Left ventricle myocardium inferior (tissue), 1 donor: ENCODE data around the gene SLX9. TPM values are rescaled to one million over a fixed set of nuclear protein-coding genes. Genes with fewer than 3 reads are reported as not detected.
A peak's percentile ranks its signal among the peaks of the same experiment; 100 is the strongest.

Source experiments
- DNase-seq: peaks from one replicate; pipeline ENCODE4 v3.0.0-alpha.2; 2020
- H3K27ac ChIP-seq: fragments of 200-600 bp; replicated peaks from 2 replicates; pipeline ENCODE4 v1.8.0; 2021
- H3K27me3 ChIP-seq: fragments of 200-600 bp; 2 replicates; pipeline ENCODE4 v1.8.0; 2021; ENCODE audit warnings: low read depth
- H3K36me3 ChIP-seq: fragments of 200-600 bp; 2 replicates; pipeline ENCODE4 v1.8.0; 2021
- H3K4me1 ChIP-seq: fragments of 200-600 bp; 2 replicates; pipeline ENCODE4 v1.8.0; 2021
- H3K4me3 ChIP-seq: fragments of 200-600 bp; 2 replicates; pipeline ENCODE4 v1.8.0; 2021; ENCODE audit warnings: mild to moderate bottlenecking, moderate library complexity
- H3K9me3 ChIP-seq: fragments of 200-600 bp; replicated peaks from 2 replicates; pipeline ENCODE4 v1.8.0; 2021
- intact Hi-C: fragments of 100-400 bp; cut with micrococcal nuclease; formaldehyde crosslinking; loops from one replicate; pipeline ENCODE4 v1.11.0; 2022
- total RNA-seq: library from RNA; stranded (reverse); fragmentation: NEBNext Ultra II Directional; extraction: Animal tissue kit (Norgen Biotek cat#: 25700); gene quantifications from one replicate; pipeline ENCODE4 v1.2.1, GENCODE V29; 2021
- TF ChIP-seq, protein P1 (sequence below): fragments of 200-600 bp; IDR thresholded peaks from 2 replicates; pipeline ENCODE4 v1.8.0; 2021; ENCODE audit warnings: antibody characterized with exemption, mild to moderate bottlenecking, borderline replicate concordance
- donor health status: DM: no; HTN: yes; CAD: no; lungs with severe emphysema.

The SLX9 gene
- total RNA-seq, 1 donor from 2014 or later = 70.7 TPM

GRCh38 chr21:44998086-44998620 lies 58.3 kb downstream of the SLX9 start:
- Histone ChIP-seq H3K4me1 (peaks cover 41% of the 10 kb centered on the region), H3K36me3 (no peaks in the 10 kb centered on the region), H3K4me3 (no peak overlapping the region), H3K27me3 (no peaks in the 10 kb centered on the region), H3K27ac (no peak overlapping the region), H3K9me3 (no peaks in the 10 kb centered on the region)
- intact Hi-C loops = no loop called here
- TF ChIP-seq, protein P1, sequence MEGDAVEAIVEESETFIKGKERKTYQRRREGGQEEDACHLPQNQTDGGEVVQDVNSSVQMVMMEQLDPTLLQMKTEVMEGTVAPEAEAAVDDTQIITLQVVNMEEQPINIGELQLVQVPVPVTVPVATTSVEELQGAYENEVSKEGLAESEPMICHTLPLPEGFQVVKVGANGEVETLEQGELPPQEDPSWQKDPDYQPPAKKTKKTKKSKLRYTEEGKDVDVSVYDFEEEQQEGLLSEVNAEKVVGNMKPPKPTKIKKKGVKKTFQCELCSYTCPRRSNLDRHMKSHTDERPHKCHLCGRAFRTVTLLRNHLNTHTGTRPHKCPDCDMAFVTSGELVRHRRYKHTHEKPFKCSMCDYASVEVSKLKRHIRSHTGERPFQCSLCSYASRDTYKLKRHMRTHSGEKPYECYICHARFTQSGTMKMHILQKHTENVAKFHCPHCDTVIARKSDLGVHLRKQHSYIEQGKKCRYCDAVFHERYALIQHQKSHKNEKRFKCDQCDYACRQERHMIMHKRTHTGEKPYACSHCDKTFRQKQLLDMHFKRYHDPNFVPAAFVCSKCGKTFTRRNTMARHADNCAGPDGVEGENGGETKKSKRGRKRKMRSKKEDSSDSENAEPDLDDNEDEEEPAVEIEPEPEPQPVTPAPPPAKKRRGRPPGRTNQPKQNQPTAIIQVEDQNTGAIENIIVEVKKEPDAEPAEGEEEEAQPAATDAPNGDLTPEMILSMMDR = no peak
- no peak for DNase-seq

- Histone ChIP-seq H3K27me3 (no peaks in the 10 kb centered on the region), H3K4me3 (no peak overlapping the region), H3K4me1 (peaks cover 41% of the 10 kb centered on the region), H3K36me3 (no peaks in the 10 kb centered on the region), H3K9me3 (no peaks in the 10 kb centered on the region), H3K27ac (no peak overlapping the region)
- intact Hi-C loops = no loop called here
- DNase-seq = no peak
- TF ChIP-seq, protein P1 = no peak
Measured at GRCh38 chr21:44998621-44999427, 59.0 kb downstream of the SLX9 start.

GRCh38 chr21:44999428-44999971 lies 59.7 kb downstream of the SLX9 start:
- H3K4me1 ChIP-seq = peaks cover 35% of the 10 kb centered on the region
- no peaks in the 10 kb centered on the region for H3K36me3 ChIP-seq
- H3K27me3 ChIP-seq = no peaks in the 10 kb centered on the region
- no peak overlapping the region for H3K27ac ChIP-seq
- DNase-seq = no peak
- H3K4me3 ChIP-seq = no peak overlapping the region
- intact Hi-C loops = no loop called here
- TF ChIP-seq, protein P1 = no peak
- no peaks in the 10 kb centered on the region for H3K9me3 ChIP-seq

- no peaks in the 10 kb centered on the region for H3K36me3 ChIP-seq
- TF ChIP-seq, protein P1 = no peak
- no peak overlapping the region for H3K4me3 ChIP-seq
- H3K4me1 ChIP-seq = peaks cover 29% of the 10 kb centered on the region
- peaks cover 4% of the 10 kb centered on the region for H3K9me3 ChIP-seq
- DNase-seq = peak; percentile 9
- intact Hi-C loops = no loop called here
- no peak overlapping the region for H3K27ac ChIP-seq
- H3K27me3 ChIP-seq = no peaks in the 10 kb centered on the region
Measured at GRCh38 chr21:44999972-45000636, 60.3 kb downstream of the SLX9 start.

- Histone ChIP-seq H3K4me3 (no peak overlapping the region), H3K9me3 (peaks cover 10% of the 10 kb centered on the region), H3K36me3 (no peaks in the 10 kb centered on the region), H3K27ac (peak overlapping the region; percentile 40), H3K4me1 (peaks cover 23% of the 10 kb centered on the region), H3K27me3 (no peaks in the 10 kb centered on the region)
- peak; percentile 14 for DNase-seq
- TF ChIP-seq, protein P1 = no peak
- intact Hi-C loops = no loop called here
Measured at GRCh38 chr21:45000637-45001133, 60.9 kb downstream of the SLX9 start.
